Stimulated activated naive CD8-positive, alpha-beta T cell treated with anti-CD3 and anti-CD28 coated beads, Interleukin-15, amount 100 ng/mL, for 72 hours (primary cell): ENCODE measurements around the gene DOCK1.

Source experiments
- ATAC-seq: fragments of 150-1000 bp; cut with Tn5 transposase; 2 replicates; pipeline ENCODE4 v1.10.0; 2021; ENCODE audit warnings: mild to moderate bottlenecking, moderate library complexity
- DNase-seq, 2 donors: peaks; one replicate each; pipeline ENCODE4 v3.0.0; 2021 to 2022
- H3K27ac Mint-ChIP-seq, 2 donors: one replicate each; pipeline ENCODE4 v1.8.0; 2022; ENCODE audit warnings: mild to moderate bottlenecking in 2 of 2, mixed read lengths in 2 of 2, moderate library complexity in 2 of 2
- H3K27me3 Mint-ChIP-seq: one replicate; pipeline ENCODE4 v1.8.0; 2022; ENCODE audit warnings: mixed read lengths
- H3K4me1 Mint-ChIP-seq: one replicate; pipeline ENCODE4 v1.8.0; 2022; ENCODE audit warnings: mild to moderate bottlenecking, mixed read lengths
- H3K4me3 Mint-ChIP-seq, 2 donors: one replicate each; pipeline ENCODE4 v1.8.0; 2022; ENCODE audit warnings: mild to moderate bottlenecking in 2 of 2, mixed read lengths in 2 of 2, moderate library complexity in 1 of 2
- H3K9me3 Mint-ChIP-seq, 2 donors: one replicate each; pipeline ENCODE4 v1.8.0; 2022; ENCODE audit warnings: mixed read lengths in 2 of 2

DOCK1 gene

DNA sequence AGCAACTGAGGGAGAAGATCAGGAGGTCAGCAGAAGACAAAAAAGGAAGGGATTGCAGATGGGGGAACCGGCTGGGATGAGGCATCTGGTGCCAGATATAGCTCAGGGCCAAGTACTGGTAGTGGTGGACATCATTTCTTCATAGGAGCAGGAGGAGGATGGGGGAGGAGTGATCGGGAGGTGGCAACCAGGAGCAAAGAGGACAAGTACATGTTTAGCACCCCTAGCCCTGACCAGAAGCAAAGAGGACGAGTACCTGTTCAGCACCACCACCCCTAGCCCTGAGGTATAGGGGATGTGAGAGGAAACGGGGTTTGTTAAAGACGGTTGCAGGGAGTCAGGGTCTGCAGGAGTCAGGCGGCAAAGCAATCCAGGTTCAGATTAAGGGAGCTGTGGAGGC, 559.3 kb downstream of the DOCK1 start:
- H3K4me3 Mint-ChIP-seq: no peak overlapping the region
- H3K27me3 Mint-ChIP-seq: no peaks in the 10 kb centered on the region
- ATAC-seq (no peak), DNase-seq (no peak)
- no peaks in the 10 kb centered on the region for H3K4me1 Mint-ChIP-seq
- peaks cover 0 to 11% of the 10 kb centered on the region in 2 donors for H3K9me3 Mint-ChIP-seq
- no peak overlapping the region for H3K27ac Mint-ChIP-seq

GRCh38 chr10:127467811-127468210, 562.6 kb downstream of the DOCK1 start:
- Mint-ChIP-seq H3K27ac (no peak overlapping the region), H3K27me3 (no peaks in the 10 kb centered on the region), H3K9me3 (peaks cover 0 to 11% of the 10 kb centered on the region in 2 donors), H3K4me1 (no peaks in the 10 kb centered on the region), H3K4me3 (no peak overlapping the region)
- no peak for ATAC-seq
- no peak for DNase-seq

DNA sequence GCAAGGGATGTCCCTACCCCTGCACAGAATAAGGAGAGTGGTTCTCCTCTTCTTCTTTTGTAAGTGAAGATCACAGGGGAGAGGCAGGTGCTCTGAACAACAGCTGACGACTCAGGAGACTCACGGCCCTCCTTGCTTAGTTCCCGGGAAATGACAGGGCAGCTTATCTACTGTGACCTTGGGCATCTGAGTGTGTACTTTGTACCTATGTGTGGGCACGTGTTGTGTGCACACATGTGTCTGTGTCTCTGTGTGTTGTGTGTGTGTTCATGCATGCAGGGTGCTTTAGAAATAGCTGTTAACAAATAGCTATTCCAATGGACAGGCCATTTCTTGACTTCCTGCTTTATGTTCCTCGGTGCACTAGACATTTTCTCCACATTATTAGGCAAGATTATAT, 563.4 kb downstream of the DOCK1 start:
- no peaks in the 10 kb centered on the region for H3K4me1 Mint-ChIP-seq
- ATAC-seq (no peak), DNase-seq (no peak)
- H3K27ac Mint-ChIP-seq: no peak overlapping the region
- H3K4me3 Mint-ChIP-seq: no peak overlapping the region
- no peaks in the 10 kb centered on the region for H3K27me3 Mint-ChIP-seq
- peaks cover 0 to 4% of the 10 kb centered on the region in 2 donors for H3K9me3 Mint-ChIP-seq

- Mint-ChIP-seq H3K4me1 (no peaks in the 10 kb centered on the region), H3K27me3 (no peaks in the 10 kb centered on the region), H3K4me3 (no peak overlapping the region), H3K27ac (no peak overlapping the region), H3K9me3 (no peaks in the 10 kb centered on the region)
- DNase-seq (no peak), ATAC-seq (no peak)
Observed at GRCh38 chr10:127470911-127471310, 565.7 kb downstream of the DOCK1 start.

DNA sequence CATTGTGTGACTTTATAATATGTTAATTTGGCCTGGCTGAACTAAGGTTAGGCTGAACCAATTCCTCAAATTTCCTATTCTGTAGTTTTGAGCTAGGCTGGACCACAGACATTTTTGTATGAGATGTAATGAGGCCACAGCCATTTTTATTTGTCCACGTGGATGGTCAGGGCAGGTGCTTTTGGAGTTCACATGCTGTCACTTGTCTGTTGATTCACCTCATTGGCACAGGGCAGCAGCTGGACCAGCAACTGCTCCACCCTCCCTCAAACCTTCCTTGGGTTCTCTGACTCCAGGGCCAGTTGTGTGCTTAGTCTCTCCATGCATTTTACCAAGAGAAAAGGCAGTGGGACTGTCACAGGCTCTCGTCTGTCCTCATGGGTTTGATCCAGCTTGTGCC, 567.7 kb downstream of the DOCK1 start:
- no peak overlapping the region for H3K27ac Mint-ChIP-seq
- H3K4me3 Mint-ChIP-seq: no peak overlapping the region
- DNase-seq: no peak
- H3K9me3 Mint-ChIP-seq: no peaks in the 10 kb centered on the region
- ATAC-seq: no peak
- H3K4me1 Mint-ChIP-seq: no peaks in the 10 kb centered on the region
- H3K27me3 Mint-ChIP-seq: no peaks in the 10 kb centered on the region

GRCh38 chr10:127474501-127474900, 569.3 kb downstream of the DOCK1 start:
- H3K9me3 Mint-ChIP-seq: no peaks in the 10 kb centered on the region
- H3K4me1 Mint-ChIP-seq: no peaks in the 10 kb centered on the region
- H3K27ac Mint-ChIP-seq: no peak overlapping the region
- no peak overlapping the region for H3K4me3 Mint-ChIP-seq
- no peak for DNase-seq
- no peak for ATAC-seq
- no peaks in the 10 kb centered on the region for H3K27me3 Mint-ChIP-seq

- no peak overlapping the region for H3K27ac Mint-ChIP-seq
- H3K27me3 Mint-ChIP-seq: peaks cover 32% of the 10 kb centered on the region
- no peaks in the 10 kb centered on the region for H3K9me3 Mint-ChIP-seq
- no peak for DNase-seq
- ATAC-seq: no peak
- H3K4me1 Mint-ChIP-seq: no peaks in the 10 kb centered on the region
- H3K4me3 Mint-ChIP-seq: no peak overlapping the region
Observed at GRCh38 chr10:127485153-127485857, 580.1 kb downstream of the DOCK1 start.

DNA sequence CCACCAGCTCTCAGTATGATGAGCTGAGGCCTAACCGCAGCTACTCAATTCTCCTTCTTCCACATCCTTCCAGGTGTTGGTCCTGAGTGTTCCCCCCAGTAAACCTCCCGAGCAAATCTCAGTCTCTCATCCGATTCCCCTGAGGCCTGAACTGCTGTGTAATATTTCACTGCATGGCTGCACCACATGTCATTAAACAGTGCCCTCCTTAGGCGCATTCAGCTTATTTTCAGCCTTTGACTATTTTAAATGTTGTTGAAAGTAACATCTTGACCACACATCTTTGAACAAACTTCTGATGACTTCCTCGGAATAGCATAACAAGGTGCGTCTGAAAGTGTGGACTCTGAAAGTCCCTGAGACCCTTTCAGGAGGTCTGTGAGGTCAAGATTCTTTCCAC, 581.1 kb downstream of the DOCK1 start:
- Mint-ChIP-seq H3K9me3 (no peaks in the 10 kb centered on the region), H3K4me3 (no peak overlapping the region), H3K4me1 (no peaks in the 10 kb centered on the region)

DNA sequence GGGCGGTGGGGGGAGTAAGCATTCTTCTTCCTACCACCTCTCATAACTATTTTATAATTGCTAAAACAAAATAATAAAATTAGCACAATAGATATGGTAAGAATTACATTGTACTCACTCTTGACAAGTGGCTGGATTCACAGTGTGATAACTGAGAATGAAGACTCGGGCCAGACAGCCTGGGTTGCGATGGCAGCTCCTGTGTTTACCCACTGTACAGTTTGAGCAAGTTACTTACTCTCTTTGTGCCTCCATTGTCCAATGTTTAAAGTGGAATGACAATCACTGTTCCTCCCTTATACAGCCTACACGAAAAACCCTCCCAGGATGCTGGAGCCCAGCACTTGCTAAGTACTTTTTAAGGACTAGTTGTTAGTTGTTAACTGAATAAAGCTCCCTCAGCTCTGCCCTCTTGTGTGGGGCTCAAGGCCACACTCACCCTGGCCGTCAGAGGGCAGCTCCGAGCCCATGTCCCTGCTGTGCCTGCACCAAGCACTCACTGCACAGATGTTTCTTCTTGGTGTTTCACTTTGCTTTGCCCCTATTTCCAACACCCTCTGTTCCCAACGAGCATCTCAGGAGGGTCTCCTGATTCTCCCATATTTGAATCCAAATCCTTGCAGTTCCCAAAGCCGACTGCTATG, 587.5 kb downstream of the DOCK1 start:
- DNase-seq: no peak
- Mint-ChIP-seq H3K4me1 (no peaks in the 10 kb centered on the region), H3K4me3 (no peak overlapping the region), H3K9me3 (no peaks in the 10 kb centered on the region), H3K27me3 (no peaks in the 10 kb centered on the region), H3K27ac (no peak overlapping the region)
- no peak for ATAC-seq

More for the DNA sequence above, 581.1 kb downstream of the DOCK1 start:
- ATAC-seq: no peak
- H3K27ac Mint-ChIP-seq: no peak overlapping the region
- peaks cover 32% of the 10 kb centered on the region for H3K27me3 Mint-ChIP-seq
- no peak for DNase-seq

- Mint-ChIP-seq H3K9me3 (no peaks in the 10 kb centered on the region), H3K27me3 (no peaks in the 10 kb centered on the region), H3K4me3 (no peak overlapping the region), H3K27ac (no peak overlapping the region), H3K4me1 (no peaks in the 10 kb centered on the region)
- ATAC-seq (no peak), DNase-seq (no peak)
Observed at GRCh38 chr10:127496035-127496434, 590.8 kb downstream of the DOCK1 start.

DNA sequence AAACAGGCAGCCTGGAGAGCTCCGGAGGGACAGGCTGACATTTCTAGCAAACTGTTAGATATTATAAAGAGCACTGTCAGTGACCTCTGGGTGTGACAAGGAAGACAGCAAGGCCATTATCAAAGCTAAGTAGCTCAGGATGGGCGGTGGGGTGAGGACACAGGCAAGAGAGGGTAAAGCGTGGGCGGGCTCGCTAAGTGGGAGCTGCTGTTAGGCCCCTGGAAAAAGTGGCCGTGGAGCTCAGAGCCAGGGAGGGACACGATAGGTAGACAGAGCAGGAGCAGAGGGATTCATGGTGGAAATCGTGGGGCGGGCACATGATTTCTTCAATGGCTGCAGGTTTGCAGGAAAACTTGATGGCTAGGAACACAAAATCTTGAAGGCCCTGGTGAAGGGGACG, 592.5 kb downstream of the DOCK1 start:
- Mint-ChIP-seq H3K9me3 (no peaks in the 10 kb centered on the region), H3K4me1 (no peaks in the 10 kb centered on the region), H3K27me3 (no peaks in the 10 kb centered on the region), H3K27ac (no peak overlapping the region), H3K4me3 (no peak overlapping the region)
- ATAC-seq (no peak), DNase-seq (no peak)

DNA sequence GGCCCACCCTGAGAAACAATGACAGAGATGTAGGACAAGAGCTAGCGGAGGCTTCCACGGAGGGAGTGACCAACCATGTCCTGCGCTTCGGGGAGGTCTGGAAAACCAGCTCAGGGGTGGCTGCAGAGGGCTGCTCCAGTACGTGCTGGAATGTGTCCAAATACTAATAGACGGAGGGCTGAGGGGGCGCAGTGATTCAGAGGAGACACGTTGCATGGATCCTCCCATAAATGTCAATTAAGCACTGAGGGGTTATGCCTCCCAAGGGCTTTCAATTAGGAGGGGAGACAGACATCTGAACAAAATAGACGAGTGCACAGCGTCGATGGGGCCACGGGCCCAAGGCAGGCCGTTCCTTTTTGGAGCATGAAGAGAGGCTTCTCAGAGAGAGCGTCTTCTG, 592.9 kb downstream of the DOCK1 start:
- Mint-ChIP-seq H3K9me3 (no peaks in the 10 kb centered on the region), H3K4me3 (no peak overlapping the region), H3K27me3 (no peaks in the 10 kb centered on the region), H3K27ac (no peak overlapping the region), H3K4me1 (no peaks in the 10 kb centered on the region)
- ATAC-seq (no peak), DNase-seq (no peak)

DNA sequence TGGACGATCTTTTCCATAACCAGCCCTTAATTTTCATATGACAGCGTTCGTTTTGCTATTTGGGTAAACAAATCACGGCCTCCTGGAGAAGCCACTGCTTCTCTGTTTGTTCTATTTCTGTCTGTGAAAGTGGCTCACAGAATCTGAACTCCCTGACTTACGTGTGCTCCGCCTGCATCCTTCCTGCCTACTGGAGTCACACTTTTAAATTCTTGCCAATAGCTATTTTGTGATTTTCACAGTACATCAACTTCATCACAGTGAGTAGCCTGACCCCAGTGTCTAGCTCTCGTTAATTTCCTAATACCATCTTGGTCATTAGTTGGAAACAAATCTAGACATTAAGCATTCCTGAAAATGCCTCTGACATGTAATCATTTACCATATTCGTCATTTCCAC, 594.9 kb downstream of the DOCK1 start:
- Mint-ChIP-seq H3K27me3 (no peaks in the 10 kb centered on the region), H3K4me1 (no peaks in the 10 kb centered on the region)
- DNase-seq: no peak

More for the DNA sequence above, 594.9 kb downstream of the DOCK1 start:
- Mint-ChIP-seq H3K4me3 (no peak overlapping the region), H3K27ac (no peak overlapping the region), H3K9me3 (no peaks in the 10 kb centered on the region)
- no peak for ATAC-seq
